HG03095 (cell line): ENCODE data around the gene TSPEAR.
"Not testable (repeated sequence)": the region's sequence is repeated elsewhere in the genome, so short reads cannot be mapped to it uniquely, and the experiment has no call there.

Source experiments
- ATAC-seq: cut with Tn5 transposase; IDR thresholded peaks from one replicate; pipeline ENCODE4 v1.9.1; 2021; ENCODE audit warnings: moderate library complexity; ENCODE audit not compliant: unreplicated experiment

TSPEAR gene

GRCh38 chr21:44636209-44637017 is 75.0 kb downstream of the TSPEAR start:
- ATAC-seq: no peak

GRCh38 chr21:44632067-44632466 is 79.3 kb downstream of the TSPEAR start:
- ATAC-seq: no peak

GRCh38 chr21:44630440-44630839 is 80.9 kb downstream of the TSPEAR start:
- ATAC-seq: no peak

DNA sequence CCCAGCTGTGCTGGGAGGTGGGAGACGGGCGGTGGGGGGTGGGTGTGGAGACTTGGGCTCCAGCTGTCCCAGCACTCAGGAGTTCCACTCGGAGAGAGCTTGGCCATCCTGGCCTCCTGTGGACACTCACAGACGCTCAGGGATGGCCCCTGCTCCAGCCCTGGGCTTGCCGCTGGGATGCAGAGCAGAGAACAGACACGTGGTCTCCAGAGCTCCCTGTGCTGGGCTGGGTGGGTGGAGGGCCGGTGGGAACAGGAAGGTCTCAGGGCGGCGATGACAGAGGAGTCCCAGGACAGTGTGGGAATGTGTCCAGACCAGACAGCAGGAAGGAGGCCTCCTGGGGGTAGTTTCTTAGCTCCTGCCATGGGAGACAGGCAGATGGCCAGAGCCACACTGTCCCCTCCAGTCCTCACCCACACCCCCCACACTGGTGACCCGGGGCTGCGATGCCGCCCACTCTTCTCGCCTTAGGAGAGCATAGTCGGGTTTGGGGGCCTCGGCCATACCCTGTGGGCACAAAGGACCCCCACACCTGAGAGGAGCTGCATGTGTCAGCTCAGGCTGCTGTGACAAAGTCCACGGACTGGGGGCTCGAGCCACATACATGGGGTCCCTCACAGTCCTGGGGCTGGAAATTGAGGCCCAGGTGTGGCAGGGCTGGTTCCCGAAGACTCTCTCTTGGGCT is 82.5 kb downstream of the TSPEAR start:
- no peak for ATAC-seq

DNA sequence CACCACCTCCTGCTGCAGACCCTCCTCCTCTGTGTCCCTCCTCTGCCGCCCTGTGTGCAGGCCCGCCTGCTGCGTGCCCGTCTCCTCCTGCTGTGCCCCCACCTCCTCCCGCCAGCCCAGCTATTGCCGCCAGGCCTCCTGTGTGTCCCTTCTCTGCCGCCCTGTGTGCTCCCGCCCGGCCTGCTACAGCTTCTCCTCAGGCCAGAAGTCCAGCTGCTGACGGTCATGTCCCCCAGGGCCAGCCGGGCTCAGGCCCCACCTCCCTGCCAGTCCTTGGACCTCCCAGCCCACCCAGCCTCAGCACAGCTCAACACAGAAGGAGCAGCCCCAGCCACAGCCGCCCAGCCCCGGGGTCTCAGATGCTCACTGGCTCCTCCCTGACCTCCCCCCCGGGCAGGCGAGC is 83.5 kb downstream of the TSPEAR start:
- not testable (repeated sequence) for ATAC-seq

DNA sequence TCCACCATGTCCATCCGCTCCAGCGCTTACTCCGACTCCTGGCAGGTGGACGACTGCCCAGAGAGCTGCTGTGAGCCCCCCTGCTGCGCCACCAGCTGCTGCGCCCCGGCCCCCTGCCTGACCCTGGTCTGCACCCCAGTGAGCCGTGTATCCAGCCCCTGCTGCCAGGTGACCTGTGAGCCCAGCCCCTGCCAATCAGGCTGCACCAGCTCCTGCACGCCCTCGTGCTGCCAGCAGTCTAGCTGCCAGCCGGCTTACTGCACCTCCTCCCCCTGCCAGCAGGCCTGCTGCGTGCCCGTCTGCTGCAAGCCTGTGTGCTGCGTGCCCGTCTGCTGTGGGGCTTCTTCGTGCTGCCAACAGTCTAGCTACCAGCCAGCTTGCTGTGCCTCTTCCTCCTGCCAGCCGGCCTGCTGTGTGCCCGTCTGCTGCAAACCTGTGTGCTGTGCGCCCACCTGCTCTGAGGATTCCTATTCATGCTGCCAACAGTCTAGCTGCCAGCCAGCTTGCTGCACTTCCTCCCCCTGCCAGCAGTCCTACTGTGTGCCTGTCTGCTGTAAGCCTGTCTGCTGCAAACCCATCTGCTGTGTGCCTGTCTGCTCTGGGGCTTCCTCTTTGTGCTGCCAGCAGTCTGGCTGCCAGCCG is 84.1 kb downstream of the TSPEAR start:
- not testable (repeated sequence) for ATAC-seq

DNA sequence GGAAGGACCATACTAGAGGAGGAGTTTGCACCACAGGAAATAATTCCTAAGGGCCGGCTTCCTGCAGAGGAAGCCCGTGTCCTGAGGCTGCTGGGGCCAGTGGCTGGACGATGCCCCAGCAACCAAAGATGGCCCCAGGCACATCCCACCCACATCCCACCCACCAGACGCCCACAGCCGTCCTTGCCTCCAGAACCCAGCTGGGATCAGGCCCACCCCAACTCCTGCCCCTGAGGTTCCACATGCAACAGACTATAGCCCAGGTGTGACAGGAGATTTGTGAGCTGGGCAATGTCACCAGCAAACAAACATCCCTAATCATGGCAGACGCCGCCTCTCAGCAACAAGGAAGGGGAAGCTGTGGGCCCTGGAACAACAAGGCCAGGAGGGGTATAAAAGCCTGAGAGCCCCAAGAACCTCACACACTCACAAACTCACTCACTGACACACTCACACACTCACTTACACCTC is 84.7 kb downstream of the TSPEAR start, which contains the start of gene KRTAP10-9:
TSS of gene KRTAP10-9 (plus strand) at position 421 of the 471 bp plus-strand sequence. CDS start 79 bp downstream, outside the sequence.
- no peak for ATAC-seq

- ATAC-seq: no peak
Measured at GRCh38 chr21:44626262-44626661, 85.1 kb downstream of the TSPEAR start.

DNA sequence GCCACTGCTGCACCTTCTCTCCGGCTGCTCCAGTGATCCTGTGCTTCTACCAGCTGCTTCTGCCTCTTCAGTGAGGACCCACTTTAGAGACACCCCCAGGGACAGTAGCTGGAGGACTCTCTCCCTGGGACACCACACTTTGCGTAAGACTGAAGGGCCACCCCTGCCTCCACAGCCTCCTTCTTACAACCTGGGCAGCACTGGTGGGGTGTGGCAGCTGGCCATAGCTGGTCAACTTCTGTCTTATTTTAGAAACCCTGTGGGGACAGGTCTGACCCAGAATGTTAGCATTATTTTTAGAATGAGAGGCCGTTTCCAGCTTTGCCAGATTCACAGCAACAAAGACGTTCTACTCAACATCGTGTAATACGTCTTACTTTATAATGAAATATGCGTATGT is 85.6 kb downstream of the TSPEAR start:
- no peak for ATAC-seq

- no peak for ATAC-seq
Measured at GRCh38 chr21:44623575-44623974, 87.8 kb downstream of the TSPEAR start.

DNA sequence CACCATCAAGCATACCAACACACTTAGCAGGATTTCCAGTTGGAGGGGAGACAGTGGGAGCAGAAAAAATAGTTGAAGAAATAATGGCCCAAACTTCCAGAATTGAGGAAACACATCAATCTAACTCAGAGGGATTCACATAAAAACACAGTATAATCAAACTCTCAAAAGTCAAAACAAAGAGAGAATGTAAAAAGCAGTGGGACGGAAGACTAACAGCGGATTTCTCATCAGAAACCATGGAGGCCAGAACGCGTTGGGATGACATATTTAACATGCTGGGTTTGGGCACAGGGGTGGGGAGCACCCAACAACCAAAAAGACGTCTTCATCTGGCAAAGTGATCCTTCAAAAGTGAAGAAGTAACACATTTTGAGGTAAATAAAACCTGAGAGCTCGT is 91.5 kb downstream of the TSPEAR start:
- ATAC-seq: no peak

GRCh38 chr21:44618909-44619308 is 92.5 kb downstream of the TSPEAR start:
- ATAC-seq: no peak

- no peak for ATAC-seq
Measured at GRCh38 chr21:44618504-44618903, 92.9 kb downstream of the TSPEAR start.

GRCh38 chr21:44617071-44617501 is 94.3 kb downstream of the TSPEAR start:
- ATAC-seq: no peak

DNA sequence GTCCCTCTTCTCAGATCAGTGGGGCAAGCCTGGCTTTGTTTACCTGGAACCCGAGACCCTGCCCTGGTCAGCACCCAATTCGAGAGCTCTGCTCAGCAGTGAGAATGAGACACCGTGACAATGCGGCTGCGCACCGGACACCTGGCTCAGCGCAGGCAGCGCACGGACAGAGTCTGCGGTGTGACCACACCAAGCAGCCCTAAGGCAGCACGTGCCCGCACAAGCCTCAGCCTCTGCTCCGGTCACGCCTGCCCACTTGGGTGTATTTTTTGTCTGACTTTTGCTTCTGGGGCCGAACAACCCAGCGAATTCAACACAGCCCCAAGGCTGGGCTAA is 94.8 kb downstream of the TSPEAR start:
- ATAC-seq: no peak

GRCh38 chr21:44615911-44616590 is 95.3 kb downstream of the TSPEAR start:
- no peak for ATAC-seq

DNA sequence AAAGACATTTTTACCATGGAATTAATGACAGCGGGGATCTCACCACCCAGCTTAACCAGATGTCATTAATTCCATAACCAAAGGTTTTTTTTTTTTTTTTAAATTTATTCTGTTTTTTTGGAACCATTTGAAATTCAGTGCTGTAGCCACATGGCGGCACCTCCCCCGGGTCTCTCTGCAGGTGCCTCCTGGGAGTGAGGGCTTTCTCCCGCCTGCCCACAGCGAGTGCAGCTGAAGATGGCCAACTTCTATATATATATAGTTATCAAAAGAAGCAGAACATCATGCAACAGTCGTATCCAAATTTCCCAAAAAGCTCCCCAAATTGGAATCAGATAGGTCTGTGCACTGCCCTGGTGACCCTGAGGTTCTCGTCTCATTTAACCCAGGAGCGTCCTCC is 95.9 kb downstream of the TSPEAR start:
- ATAC-seq: no peak

- ATAC-seq: no peak
Measured at GRCh38 chr21:44614961-44615391, 96.4 kb downstream of the TSPEAR start.

GRCh38 chr21:44614161-44614631 is 97.2 kb downstream of the TSPEAR start:
- no peak for ATAC-seq

GRCh38 chr21:44613386-44614155 is 97.8 kb downstream of the TSPEAR start:
- ATAC-seq: no peak
